Measurements from ENCODE around the gene SLC16A6.
"Not testable (repeated sequence)": the region's sequence is repeated elsewhere in the genome, so short reads cannot be mapped to it uniquely, and the experiment has no call there.

DNA sequence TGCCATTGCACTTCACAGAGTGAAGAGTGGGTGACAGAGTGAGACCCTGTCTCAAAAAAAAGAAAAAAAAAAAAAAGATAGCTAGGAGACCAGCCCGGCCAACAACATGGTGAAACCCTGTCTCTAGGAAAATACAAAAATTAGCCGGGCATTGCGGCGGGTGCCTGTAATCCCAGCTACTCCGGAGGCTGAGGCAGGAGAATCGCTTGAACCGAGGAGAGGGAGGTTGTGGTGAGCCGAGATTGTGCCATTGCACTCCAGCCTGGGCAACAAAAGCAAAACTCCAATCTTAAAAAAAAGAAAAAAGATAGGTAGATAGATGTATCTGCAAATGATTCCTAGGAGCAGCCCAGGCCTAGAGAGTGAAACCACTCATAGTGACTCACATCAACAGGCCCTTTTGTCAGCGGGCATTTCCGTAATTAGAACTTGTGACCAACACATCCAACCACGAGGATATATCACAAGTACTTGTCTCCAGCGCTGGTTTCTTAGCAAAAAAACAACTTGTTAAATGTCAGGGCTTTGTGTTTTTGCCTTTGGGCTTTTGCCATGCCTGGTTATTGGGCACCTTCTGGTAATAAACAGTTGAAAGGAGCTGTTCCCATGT is 56.1 kb downstream of the SLC16A6 start:
- TF ChIP-seq EZH2 (IDR thresholded peaks at IDR 0.05; ENCODE audit: low read length) = not testable (repeated sequence)
- TF ChIP-seq, protein P1, sequence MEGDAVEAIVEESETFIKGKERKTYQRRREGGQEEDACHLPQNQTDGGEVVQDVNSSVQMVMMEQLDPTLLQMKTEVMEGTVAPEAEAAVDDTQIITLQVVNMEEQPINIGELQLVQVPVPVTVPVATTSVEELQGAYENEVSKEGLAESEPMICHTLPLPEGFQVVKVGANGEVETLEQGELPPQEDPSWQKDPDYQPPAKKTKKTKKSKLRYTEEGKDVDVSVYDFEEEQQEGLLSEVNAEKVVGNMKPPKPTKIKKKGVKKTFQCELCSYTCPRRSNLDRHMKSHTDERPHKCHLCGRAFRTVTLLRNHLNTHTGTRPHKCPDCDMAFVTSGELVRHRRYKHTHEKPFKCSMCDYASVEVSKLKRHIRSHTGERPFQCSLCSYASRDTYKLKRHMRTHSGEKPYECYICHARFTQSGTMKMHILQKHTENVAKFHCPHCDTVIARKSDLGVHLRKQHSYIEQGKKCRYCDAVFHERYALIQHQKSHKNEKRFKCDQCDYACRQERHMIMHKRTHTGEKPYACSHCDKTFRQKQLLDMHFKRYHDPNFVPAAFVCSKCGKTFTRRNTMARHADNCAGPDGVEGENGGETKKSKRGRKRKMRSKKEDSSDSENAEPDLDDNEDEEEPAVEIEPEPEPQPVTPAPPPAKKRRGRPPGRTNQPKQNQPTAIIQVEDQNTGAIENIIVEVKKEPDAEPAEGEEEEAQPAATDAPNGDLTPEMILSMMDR (optimal IDR thresholded peaks at IDR 0.05 in 1 of 3, IDR thresholded peaks at IDR 0.05 in 1 of 3, conservative IDR thresholded peaks at IDR 0.05 in 1 of 3; ENCODE audit: extremely low read depth in 1 of 3, insufficient read depth in 2 of 3, low read length in 3 of 3) = not testable (repeated sequence)

Data from keratinocyte (primary cell).